ENCODE measurements around the gene HECTD4.
"Not testable (repeated sequence)": the region's sequence is repeated elsewhere in the genome, so short reads cannot be mapped to it uniquely, and the experiment has no call there.

The HECTD4 gene

GRCh38 chr12:112346194-112346593 is 36.0 kb downstream of the HECTD4 start:
- TF ChIP-seq CTCF (conservative IDR thresholded peaks at IDR 0.05; ENCODE audit: control insufficient read depth, insufficient read depth, low read depth, low read length), result no peak
- no peak for DNase-seq (ENCODE audit: low read depth)
- H3K4me3 ChIP-seq (ENCODE audit: control insufficient read depth, low read depth, low read length), result no peak overlapping the region

- DNase-seq (ENCODE audit: low read depth), result no peak
- TF ChIP-seq CTCF (conservative IDR thresholded peaks at IDR 0.05; ENCODE audit: control insufficient read depth, insufficient read depth, low read depth, low read length), result no peak
- H3K4me3 ChIP-seq (ENCODE audit: control insufficient read depth, low read depth, low read length), result no peak overlapping the region
These were observed 38.0 kb downstream of the HECTD4 start for GRCh38 chr12:112344220-112344619.

- H3K4me3 ChIP-seq (ENCODE audit: control insufficient read depth, low read depth, low read length), result no peak overlapping the region
- DNase-seq (ENCODE audit: low read depth), result no peak
- TF ChIP-seq CTCF (conservative IDR thresholded peaks at IDR 0.05; ENCODE audit: control insufficient read depth, insufficient read depth, low read depth, low read length), result no peak
These were observed 39.6 kb downstream of the HECTD4 start for GRCh38 chr12:112342587-112342986.

- no peak overlapping the region for H3K4me3 ChIP-seq (ENCODE audit: control insufficient read depth, low read depth, low read length)
- no peak for DNase-seq (ENCODE audit: low read depth)
- TF ChIP-seq CTCF (conservative IDR thresholded peaks at IDR 0.05; ENCODE audit: control insufficient read depth, insufficient read depth, low read depth, low read length), result no peak
These were observed 41.0 kb downstream of the HECTD4 start for GRCh38 chr12:112341046-112341825.

- no peak for DNase-seq (ENCODE audit: low read depth)
- no peak overlapping the region for H3K4me3 ChIP-seq (ENCODE audit: control insufficient read depth, low read depth, low read length)
- no peak for TF ChIP-seq CTCF (conservative IDR thresholded peaks at IDR 0.05; ENCODE audit: control insufficient read depth, insufficient read depth, low read depth, low read length)
These were observed 42.0 kb downstream of the HECTD4 start for GRCh38 chr12:112340230-112340629.

- H3K4me3 ChIP-seq (ENCODE audit: control insufficient read depth, low read depth, low read length); DNase-seq (ENCODE audit: low read depth): not testable (repeated sequence)
These were observed 47.2 kb downstream of the HECTD4 start for GRCh38 chr12:112334999-112335398.

- H3K4me3 ChIP-seq (ENCODE audit: control insufficient read depth, low read depth, low read length), result no peak overlapping the region
- no peak for TF ChIP-seq CTCF (conservative IDR thresholded peaks at IDR 0.05; ENCODE audit: control insufficient read depth, insufficient read depth, low read depth, low read length)
These were observed 49.2 kb downstream of the HECTD4 start for GRCh38 chr12:112333019-112333418.

More at GRCh38 chr12:112333019-112333418, 49.2 kb downstream of the HECTD4 start:
- no peak for DNase-seq (ENCODE audit: low read depth)

Measured in fibroblast of mammary gland (primary cell).